IPS-18a (cell line): ENCODE measurements around the gene SLC6A20.
"Not testable (repeated sequence)": the region's sequence is repeated elsewhere in the genome, so short reads cannot be mapped to it uniquely, and the experiment has no call there.

Experiments
- H3K27ac ChIP-seq: one replicate; pipeline ENCODE4 v1.5.1; 2013; ENCODE audit warnings: low read length
- H3K27me3 ChIP-seq: one replicate; pipeline ENCODE4 v1.6.1; 2013; ENCODE audit warnings: mild to moderate bottlenecking, low read length; ENCODE audit not compliant: control insufficient read depth, insufficient read depth
- H3K36me3 ChIP-seq: one replicate; pipeline ENCODE4 v1.6.1; 2013; ENCODE audit warnings: low read depth, low read length; ENCODE audit not compliant: control insufficient read depth
- H3K4me1 ChIP-seq: one replicate; pipeline ENCODE4 v1.6.1; 2013; ENCODE audit warnings: low read depth, low read length; ENCODE audit not compliant: control insufficient read depth
- H3K4me3 ChIP-seq: one replicate; pipeline ENCODE4 v1.5.1; 2013; ENCODE audit warnings: low read length
- H3K9ac ChIP-seq: one replicate; pipeline ENCODE4 v1.6.1; 2013; ENCODE audit warnings: mild to moderate bottlenecking, low read length, moderate library complexity
- H3K9me3 ChIP-seq: one replicate; pipeline ENCODE4 v1.6.1; 2013; ENCODE audit warnings: low read depth, low read length; ENCODE audit not compliant: control insufficient read depth

Gene SLC6A20

DNA sequence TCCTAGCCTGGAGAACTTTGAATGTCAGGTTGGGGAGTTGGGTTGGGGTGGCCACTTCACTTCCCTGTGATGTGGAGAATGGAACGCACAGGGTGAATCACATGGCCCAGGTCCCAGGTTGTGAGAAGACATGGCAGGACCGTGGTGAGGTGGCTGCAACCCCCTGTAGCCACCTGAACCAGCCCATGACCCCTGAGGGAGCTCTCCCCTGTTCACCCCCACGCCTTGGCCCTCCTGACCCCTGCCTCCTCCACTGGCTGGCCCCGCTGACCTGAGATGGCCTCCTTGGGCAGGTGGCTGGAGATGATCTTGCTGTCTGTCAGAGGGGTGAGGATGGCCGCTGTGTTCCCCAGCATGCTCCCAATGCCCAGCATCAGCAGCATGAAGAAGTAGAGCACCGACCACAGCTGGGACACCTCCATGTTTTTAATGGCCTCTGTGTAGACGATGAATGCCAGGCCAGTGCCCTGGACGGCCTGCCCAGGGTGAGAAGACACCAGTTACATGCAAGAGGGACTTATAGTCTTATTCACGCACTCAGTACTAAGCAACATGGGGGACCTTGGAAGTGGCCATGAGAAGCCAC lies 31.0 kb downstream of the SLC6A20 start:
- H3K9ac ChIP-seq, result no peak overlapping the region
- no peak overlapping the region for H3K4me3 ChIP-seq
- no peaks in the 10 kb centered on the region for H3K36me3 ChIP-seq
- peaks cover 6% of the 10 kb centered on the region for H3K9me3 ChIP-seq
- no peaks in the 10 kb centered on the region for H3K27me3 ChIP-seq
- no peaks in the 10 kb centered on the region for H3K4me1 ChIP-seq
- H3K27ac ChIP-seq, result no peak overlapping the region

DNA sequence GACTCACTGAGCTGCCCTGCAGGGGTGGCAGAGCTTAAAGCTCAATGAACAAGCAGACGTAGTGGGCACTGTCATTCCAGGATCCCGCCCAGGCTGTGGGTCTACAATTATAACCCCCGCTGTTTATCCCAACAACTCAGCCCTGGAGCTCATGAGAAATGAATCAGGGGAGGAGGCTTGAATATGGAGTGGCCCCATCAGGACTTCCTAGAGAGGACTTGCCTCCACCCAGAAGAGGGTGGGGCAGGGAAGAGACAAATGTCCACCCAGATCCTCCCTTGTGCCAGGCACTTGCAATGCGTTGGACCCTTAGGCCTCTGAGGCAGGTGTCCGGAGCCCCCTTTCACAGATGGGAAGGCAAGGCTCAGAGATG lies 33.0 kb downstream of the SLC6A20 start:
- Histone ChIP-seq H3K9ac (no peak overlapping the region), H3K4me3 (no peak overlapping the region), H3K4me1 (no peaks in the 10 kb centered on the region), H3K27me3 (no peaks in the 10 kb centered on the region), H3K27ac (no peak overlapping the region), H3K36me3 (no peaks in the 10 kb centered on the region), H3K9me3 (peaks cover 6% of the 10 kb centered on the region)

GRCh38 chr3:45762647-45763302 lies 33.6 kb downstream of the SLC6A20 start:
- Histone ChIP-seq H3K4me3 (no peak overlapping the region), H3K27ac (no peak overlapping the region), H3K36me3 (no peaks in the 10 kb centered on the region), H3K27me3 (no peaks in the 10 kb centered on the region), H3K4me1 (no peaks in the 10 kb centered on the region), H3K9me3 (peaks cover 5% of the 10 kb centered on the region), H3K9ac (no peak overlapping the region)

DNA sequence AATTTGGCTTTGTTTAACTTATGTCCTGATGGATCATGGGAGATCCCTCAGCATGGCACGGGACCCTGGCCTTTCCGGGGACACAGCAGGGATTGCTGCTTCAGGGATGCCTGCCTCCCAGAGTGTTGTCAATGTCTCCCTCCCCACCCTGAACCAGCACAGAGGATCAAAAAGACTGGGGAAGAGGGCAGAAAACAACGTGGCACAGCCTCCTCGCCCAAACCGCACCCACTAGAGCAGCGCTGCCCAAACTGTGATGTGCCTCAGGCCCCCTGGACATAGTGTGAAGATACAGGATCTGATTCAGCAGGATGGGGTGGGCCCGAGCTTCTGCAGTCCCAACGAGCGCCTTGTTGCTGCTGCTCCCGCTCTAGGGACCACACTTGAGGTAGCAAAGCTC lies 34.5 kb downstream of the SLC6A20 start:
- H3K9ac ChIP-seq, result no peak overlapping the region
- H3K4me3 ChIP-seq, result no peak overlapping the region
- no peaks in the 10 kb centered on the region for H3K9me3 ChIP-seq
- no peaks in the 10 kb centered on the region for H3K4me1 ChIP-seq
- H3K36me3 ChIP-seq, result no peaks in the 10 kb centered on the region
- no peaks in the 10 kb centered on the region for H3K27me3 ChIP-seq
- H3K27ac ChIP-seq, result no peak overlapping the region

- Histone ChIP-seq H3K4me1 (no peaks in the 10 kb centered on the region), H3K27ac (no peak overlapping the region), H3K9ac (no peak overlapping the region), H3K36me3 (no peaks in the 10 kb centered on the region), H3K4me3 (no peak overlapping the region), H3K27me3 (no peaks in the 10 kb centered on the region), H3K9me3 (no peaks in the 10 kb centered on the region)
Measured at GRCh38 chr3:45760878-45761711, 35.2 kb downstream of the SLC6A20 start.

- no peaks in the 10 kb centered on the region for H3K27me3 ChIP-seq
- H3K27ac ChIP-seq, result no peak overlapping the region
- H3K9ac ChIP-seq, result no peak overlapping the region
- H3K4me3 ChIP-seq, result no peak overlapping the region
- H3K36me3 ChIP-seq, result no peaks in the 10 kb centered on the region
- no peaks in the 10 kb centered on the region for H3K9me3 ChIP-seq
- no peaks in the 10 kb centered on the region for H3K4me1 ChIP-seq
Measured at GRCh38 chr3:45759851-45760250, 36.5 kb downstream of the SLC6A20 start.

- H3K4me3 ChIP-seq, result no peak overlapping the region
- H3K27ac ChIP-seq, result no peak overlapping the region
- H3K27me3 ChIP-seq, result no peaks in the 10 kb centered on the region
- no peak overlapping the region for H3K9ac ChIP-seq
- H3K4me1 ChIP-seq, result no peaks in the 10 kb centered on the region
- H3K36me3 ChIP-seq, result no peaks in the 10 kb centered on the region
- H3K9me3 ChIP-seq, result no peaks in the 10 kb centered on the region
Measured at GRCh38 chr3:45758871-45759270, 37.5 kb downstream of the SLC6A20 start.

- H3K4me1 ChIP-seq, H3K9ac ChIP-seq, H3K4me3 ChIP-seq, H3K9me3 ChIP-seq, H3K27me3 ChIP-seq, H3K27ac ChIP-seq, H3K36me3 ChIP-seq: not testable (repeated sequence)
Measured at GRCh38 chr3:45757141-45757540, 39.2 kb downstream of the SLC6A20 start.

DNA sequence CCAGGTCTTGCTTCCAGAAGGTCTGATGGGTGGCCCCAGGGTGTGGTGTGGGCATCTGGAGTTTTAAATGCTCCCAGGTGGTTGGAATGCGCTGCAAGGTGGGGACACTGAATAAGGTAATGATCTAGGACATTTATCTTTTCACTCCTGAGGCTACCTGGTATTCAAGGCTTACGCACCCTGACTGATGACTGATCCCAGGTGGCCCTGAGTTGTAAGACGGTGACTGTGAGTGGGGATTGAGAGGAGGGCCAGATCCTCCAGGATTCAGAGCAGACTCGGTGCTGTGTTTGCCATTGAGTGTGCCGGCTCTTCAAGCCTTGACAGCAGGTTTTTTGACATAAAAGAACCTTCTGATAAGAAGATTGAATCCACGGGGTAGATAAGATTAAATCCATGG lies 40.3 kb downstream of the SLC6A20 start:
- no peak overlapping the region for H3K9ac ChIP-seq
- no peaks in the 10 kb centered on the region for H3K27me3 ChIP-seq
- no peaks in the 10 kb centered on the region for H3K4me1 ChIP-seq
- H3K36me3 ChIP-seq, result no peaks in the 10 kb centered on the region
- no peak overlapping the region for H3K27ac ChIP-seq
- H3K9me3 ChIP-seq, result no peaks in the 10 kb centered on the region
- no peak overlapping the region for H3K4me3 ChIP-seq

DNA sequence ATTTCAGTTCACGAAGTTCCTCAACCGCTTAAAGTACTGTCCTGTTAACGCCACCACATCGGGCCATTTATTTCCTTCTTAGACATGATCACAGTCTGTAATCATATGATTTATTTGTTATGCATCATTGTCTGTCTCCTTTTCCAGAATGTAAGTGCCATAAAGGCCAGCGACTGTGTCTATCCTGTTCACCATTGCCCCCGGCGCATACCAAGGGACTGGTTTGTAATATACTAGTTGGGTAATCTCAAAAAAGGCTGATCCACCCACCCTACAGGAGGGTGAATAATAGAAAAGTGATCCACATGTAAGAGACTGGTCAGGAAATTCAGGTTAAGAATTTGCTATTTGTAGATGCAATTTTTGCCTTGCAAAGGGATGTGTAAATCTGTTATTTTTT lies 41.9 kb downstream of the SLC6A20 start:
- no peak overlapping the region for H3K9ac ChIP-seq
- H3K9me3 ChIP-seq, result no peaks in the 10 kb centered on the region
- no peaks in the 10 kb centered on the region for H3K27me3 ChIP-seq
- H3K36me3 ChIP-seq, result no peaks in the 10 kb centered on the region
- no peak overlapping the region for H3K4me3 ChIP-seq
- no peak overlapping the region for H3K27ac ChIP-seq
- H3K4me1 ChIP-seq, result no peaks in the 10 kb centered on the region

- no peaks in the 10 kb centered on the region for H3K4me1 ChIP-seq
- no peaks in the 10 kb centered on the region for H3K27me3 ChIP-seq
- no peak overlapping the region for H3K9ac ChIP-seq
- no peak overlapping the region for H3K27ac ChIP-seq
- no peak overlapping the region for H3K4me3 ChIP-seq
- no peaks in the 10 kb centered on the region for H3K9me3 ChIP-seq
- H3K36me3 ChIP-seq, result no peaks in the 10 kb centered on the region
Measured at GRCh38 chr3:45753095-45753494, 43.2 kb downstream of the SLC6A20 start.
